ENCODE measurements around the gene NFYC.
"Not testable (repeated sequence)": the region's sequence is repeated elsewhere in the genome, so short reads cannot be mapped to it uniquely, and the experiment has no call there.

The NFYC gene

GRCh38 chr1:40665335-40666171 lies 26.0 kb upstream of the NFYC start, which contains the start of gene RIMS3:
TSS of gene RIMS3 (minus strand) at chr1:40665682. CDS start at chr1:40641925, 23,757 bp downstream.
- DNase-seq, result peak; percentile 93

- peak; percentile 96 for DNase-seq
Observed at GRCh38 chr1:40668769-40669525, 22.6 kb upstream of the NFYC start.

- no peak for DNase-seq
Observed at GRCh38 chr1:40673452-40673851, 18.1 kb upstream of the NFYC start.

- no peak for DNase-seq
Observed at GRCh38 chr1:40676501-40676900, 15.0 kb upstream of the NFYC start.

GRCh38 chr1:40679165-40679953 lies 12.1 kb upstream of the NFYC start:
- DNase-seq, result no peak

GRCh38 chr1:40684669-40685068 lies 6.8 kb upstream of the NFYC start:
- no peak for DNase-seq

- DNase-seq, result no peak
Observed at GRCh38 chr1:40687059-40687458, 4.4 kb upstream of the NFYC start.

- no peak for DNase-seq
Observed at GRCh38 chr1:40687661-40688060, 3.8 kb upstream of the NFYC start.

- no peak for DNase-seq
Observed at GRCh38 chr1:40689737-40690136, 1.8 kb upstream of the NFYC start.

GRCh38 chr1:40690771-40691537 lies 550 bp upstream of the NFYC start:
- DNase-seq, result no peak

- DNase-seq, result no peak
Observed at GRCh38 chr1:40692429-40692895, 958 bp downstream of the NFYC start.

- DNase-seq, result no peak
Observed at GRCh38 chr1:40693425-40693824, 1.9 kb downstream of the NFYC start.

GRCh38 chr1:40694353-40694874 lies 2.9 kb downstream of the NFYC start:
- DNase-seq, result no peak

- no peak for DNase-seq
Observed at GRCh38 chr1:40696294-40696693, 4.8 kb downstream of the NFYC start.

GRCh38 chr1:40697436-40697835 lies 5.9 kb downstream of the NFYC start:
- no peak for DNase-seq

GRCh38 chr1:40699787-40700186 lies 8.3 kb downstream of the NFYC start:
- DNase-seq, result no peak

GRCh38 chr1:40701684-40702083 lies 10.2 kb downstream of the NFYC start:
- DNase-seq, result no peak

GRCh38 chr1:40702810-40703209 lies 11.3 kb downstream of the NFYC start:
- not testable (repeated sequence) for DNase-seq

- no peak for DNase-seq
Observed at GRCh38 chr1:40703316-40703715, 11.8 kb downstream of the NFYC start.

GRCh38 chr1:40704817-40705733 lies 13.6 kb downstream of the NFYC start:
- DNase-seq, result no peak

- DNase-seq, result no peak
Observed at GRCh38 chr1:40706626-40707025, 15.1 kb downstream of the NFYC start.

Data from stimulated activated CD8-positive, alpha-beta memory T cell treated with anti-CD3 and anti-CD28 coated beads, Interleukin-4, amount 100 ng/mL, for 48 hours (primary cell).